Naive thymus-derived CD4-positive, alpha-beta T cell (primary cell): ENCODE data around the gene HAPSTR1. TPM values are rescaled to one million over a fixed set of nuclear protein-coding genes. Genes with fewer than 3 reads are reported as not detected.
A peak's percentile ranks its signal among the peaks of the same experiment; 100 is the strongest.

Experiments used
- ATAC-seq: fragments of 150-1000 bp; cut with Tn5 transposase; 2 replicates; pipeline ENCODE4 v1.10.0; 2021; ENCODE audit warnings: mild to moderate bottlenecking, moderate library complexity
- CTCF ChIA-PET: fragments of 350-600 bp; sonication (Branson Sonifier 250); formaldehyde crosslinking; loops from one replicate; lab custom pipeline; 2021; ENCODE audit warnings: antibody characterized with exemption; lab: Charles Lee
- POLR2A ChIA-PET: fragments of 350-600 bp; sonication (Branson Sonifier 250); formaldehyde crosslinking; loops from one replicate; lab custom pipeline; 2021; ENCODE audit warnings: antibody characterized with exemption, inconsistent platforms; lab: Charles Lee
- DNase-seq, 9 donors: peaks; one replicate each; pipeline versions ENCODE4 v3.0.0 to v3.0.0-alpha.2; 2020 to 2022; ENCODE audit warnings: mixed read lengths in 1 of 9
- H3K27ac ChIP-seq: one replicate; pipeline ENCODE4 v1.7.0; 2013; ENCODE audit warnings: mild to moderate bottlenecking, low read depth, low read length, moderate library complexity
- H3K27me3 ChIP-seq, 2 donors: one replicate each; pipeline ENCODE4 v1.7.0; 2013; ENCODE audit warnings: low read length in 2 of 2, mild to moderate bottlenecking in 2 of 2, moderate library complexity in 2 of 2; ENCODE audit not compliant: control insufficient read depth in 2 of 2, insufficient read depth in 2 of 2
- H3K36me3 ChIP-seq, 3 experiments: 1 replicate in 2 of 3; 2 replicates in 1 of 3; pipeline ENCODE4 v1.7.0; 2013; ENCODE audit warnings: low read length in 3 of 3, mild to moderate bottlenecking in 3 of 3, moderate library complexity in 1 of 3; ENCODE audit not compliant: insufficient read depth in 3 of 3, control insufficient read depth in 2 of 3
- H3K4me1 ChIP-seq, 2 donors: one replicate each; pipeline ENCODE4 v1.7.0; 2013; ENCODE audit warnings: low read length in 2 of 2, mild to moderate bottlenecking in 2 of 2, moderate library complexity in 1 of 2; ENCODE audit not compliant: control insufficient read depth in 2 of 2, insufficient read depth in 2 of 2
- H3K4me3 ChIP-seq: 2 replicates; pipeline ENCODE4 v1.7.0; 2013; ENCODE audit warnings: mild to moderate bottlenecking, low read length
- H3K9me3 ChIP-seq, 3 experiments: 1 replicate in 2 of 3; 2 replicates in 1 of 3; pipeline ENCODE4 v1.7.0; 2013; ENCODE audit warnings: low read length in 3 of 3; ENCODE audit not compliant: control insufficient read depth in 2 of 3
- H3K27ac Mint-ChIP-seq, 9 donors: one replicate each; pipeline ENCODE4 v1.8.0; 2020 to 2022; ENCODE audit warnings: mixed read lengths in 9 of 9, mild to moderate bottlenecking in 8 of 9, moderate library complexity in 5 of 9, inconsistent platforms in 2 of 9
- H3K27me3 Mint-ChIP-seq, 5 donors: one replicate each; pipeline ENCODE4 v1.8.0; 2021 to 2022; ENCODE audit warnings: mixed read lengths in 5 of 5, mild to moderate bottlenecking in 1 of 5
- H3K36me3 Mint-ChIP-seq, 5 donors: one replicate each; pipeline ENCODE4 v1.8.0; 2020 to 2022; ENCODE audit warnings: mixed read lengths in 5 of 5, mild to moderate bottlenecking in 3 of 5, inconsistent platforms in 1 of 5
- H3K4me1 Mint-ChIP-seq, 7 donors: one replicate each; pipeline ENCODE4 v1.8.0; 2020 to 2022; ENCODE audit warnings: mixed read lengths in 7 of 7, mild to moderate bottlenecking in 3 of 7, inconsistent platforms in 1 of 7
- H3K4me3 Mint-ChIP-seq, 10 donors: one replicate each; pipeline ENCODE4 v1.8.0; 2020 to 2022; ENCODE audit warnings: mild to moderate bottlenecking in 10 of 10, mixed read lengths in 10 of 10, moderate library complexity in 6 of 10, inconsistent platforms in 2 of 10
- H3K9me3 Mint-ChIP-seq, 11 donors: one replicate each; pipeline ENCODE4 v1.8.0; 2020 to 2022; ENCODE audit warnings: mixed read lengths in 11 of 11, mild to moderate bottlenecking in 4 of 11, inconsistent platforms in 1 of 11, moderate library complexity in 1 of 11
- intact Hi-C, 2 donors: fragments of 100-400 bp; cut with micrococcal nuclease; formaldehyde crosslinking; loops; one replicate each; pipeline ENCODE4 v1.15.1; 2023
- polyA plus RNA-seq, 2 donors: library from polyadenylated mRNA; unstranded; fragments of 300-500 nt; fragmentation: Illumina TruSeq; gene quantifications; one replicate each; pipeline ENCODE4 v1.2.3, GENCODE V29; 2021
- total RNA-seq, 6 experiments: library from RNA in 5 of 6; stranded (reverse) in 5 of 6; gene quantifications; 1 replicate in 5 of 6; 2 replicates in 1 of 6; pipeline ENCODE4 v1.2.3 and lab custom pipeline; 2021 to 2026

HAPSTR1 gene
- total and polyA plus RNA-seq, 7 experiments from 2014 or later = 11.4 to 136 (median 83.6) TPM

GRCh38 chr16:9092282-9092977, 986 bp downstream of the HAPSTR1 start:
- peaks cover 0 to 33% (median 28%) of the 10 kb centered on the region in 5 donors for H3K36me3 Mint-ChIP-seq
- CTCF ChIA-PET = interaction anchor here (1.9 kb wide), 1 partner anchor 10 kb away, joined by 5 read pairs; no protein-coding TSS in a partner anchor
- peaks cover 29 to 43% of the 10 kb centered on the region in 2 donors for H3K4me1 ChIP-seq
- H3K36me3 ChIP-seq = peaks cover 0 to 26% (median 25%) of the 10 kb centered on the region in 3 experiments
- no peaks in the 10 kb centered on the region for H3K27me3 ChIP-seq
- H3K27me3 Mint-ChIP-seq = peaks cover 0 to 4% (median 0%) of the 10 kb centered on the region in 5 donors
- peak overlapping the region; percentile 83 for H3K4me3 ChIP-seq
- H3K27ac ChIP-seq = peak overlapping the region; percentile 98
- ATAC-seq (no peak), DNase-seq (peak in 8 of 9 donors; percentile 48 to 66 (median 62))
- H3K27ac Mint-ChIP-seq = peak overlapping the region; percentile 91 to 99 (median 97)
- no peaks in the 10 kb centered on the region for H3K9me3 ChIP-seq
- peaks cover 0 to 8% (median 0%) of the 10 kb centered on the region in 11 donors for H3K9me3 Mint-ChIP-seq
- peak overlapping the region; percentile 90 to 100 (median 98) for H3K4me3 Mint-ChIP-seq
- POLR2A ChIA-PET = interaction anchor here (0.7 to 5.1 kb wide), 15 partner anchors 9 to 1652 kb away, joined by 3 to 54 read pairs (median 7); partner anchors contain the start of genes CARHSP1, METTL22, NUBP1 and USP7
- peaks cover 34 to 48% (median 46%) of the 10 kb centered on the region in 7 donors for H3K4me1 Mint-ChIP-seq
- intact Hi-C loops = loop anchor here (5.0 to 10.0 kb wide), 5 partner anchors 35 to 1850 kb away; partner anchors contain the start of genes ABAT (in 1 of the 2), ATF7IP2 (in 1 of the 2), CLEC16A (in 1 of the 2) and DEXI (in 1 of the 2)

- intact Hi-C loops = loop anchor here (5.0 to 10.0 kb wide), 5 partner anchors 34 to 1849 kb away; partner anchors contain the start of genes ABAT (in 1 of the 2), ATF7IP2 (in 1 of the 2), CLEC16A (in 1 of the 2) and DEXI (in 1 of the 2)
- ChIA-PET POLR2A (interaction anchor here (0.7 to 5.1 kb wide), 13 partner anchors 9 to 1651 kb away, joined by 3 to 54 read pairs (median 7); partner anchors contain the start of genes CARHSP1, METTL22 and NUBP1), CTCF (no interaction called here)
- Mint-ChIP-seq H3K27ac (peak overlapping the region; percentile 91 to 99 (median 97)), H3K27me3 (peaks cover 0 to 4% (median 0%) of the 10 kb centered on the region in 5 donors), H3K4me1 (peaks cover 39 to 53% (median 51%) of the 10 kb centered on the region in 7 donors), H3K36me3 (peaks cover 0 to 38% (median 33%) of the 10 kb centered on the region in 5 donors), H3K4me3 (peak overlapping the region; percentile 90 to 100 (median 98)), H3K9me3 (peaks cover 0 to 8% (median 0%) of the 10 kb centered on the region in 11 donors)
- Histone ChIP-seq H3K4me3 (peak overlapping the region; percentile 83), H3K36me3 (peaks cover 0 to 31% (median 28%) of the 10 kb centered on the region in 3 experiments), H3K9me3 (no peaks in the 10 kb centered on the region), H3K27ac (peak overlapping the region; percentile 98), H3K27me3 (no peaks in the 10 kb centered on the region), H3K4me1 (peaks cover 35 to 48% of the 10 kb centered on the region in 2 donors)
- ATAC-seq (no peak), DNase-seq (peak in 4 of 9 donors; percentile 13 to 50 (median 32))
These were observed 1.5 kb downstream of the HAPSTR1 start for GRCh38 chr16:9092978-9093344.

- Histone ChIP-seq H3K4me1 (peaks cover 46 to 60% of the 10 kb centered on the region in 2 donors), H3K4me3 (peak overlapping the region; percentile 83), H3K27ac (peak overlapping the region; percentile 98), H3K27me3 (no peaks in the 10 kb centered on the region), H3K9me3 (no peaks in the 10 kb centered on the region), H3K36me3 (peaks cover 0 to 31% (median 28%) of the 10 kb centered on the region in 3 experiments)
- H3K4me1 Mint-ChIP-seq = peaks cover 52 to 66% (median 64%) of the 10 kb centered on the region in 7 donors
- CTCF ChIA-PET = no interaction called here
- intact Hi-C loops = loop anchor here (5.0 to 10.0 kb wide), 5 partner anchors 33 to 1848 kb away; partner anchors contain the start of genes ABAT (in 1 of the 2), ATF7IP2 (in 1 of the 2), CLEC16A (in 1 of the 2) and DEXI (in 1 of the 2)
- no peak for ATAC-seq
- peaks cover 0 to 45% (median 34%) of the 10 kb centered on the region in 5 donors for H3K36me3 Mint-ChIP-seq
- H3K27me3 Mint-ChIP-seq = peaks cover 0 to 4% (median 0%) of the 10 kb centered on the region in 5 donors
- POLR2A ChIA-PET = interaction anchor here (0.7 to 1.4 kb wide), 4 partner anchors 14 to 473 kb away, joined by 3 to 5 read pairs (median 4); partner anchors contain the start of gene METTL22
- H3K27ac Mint-ChIP-seq = peak overlapping the region; percentile 12 to 98 (median 91)
- peak overlapping the region; percentile 91 to 100 (median 98) for H3K4me3 Mint-ChIP-seq
- peaks cover 0 to 8% (median 0%) of the 10 kb centered on the region in 11 donors for H3K9me3 Mint-ChIP-seq
- no peak for DNase-seq
These were observed 2.8 kb downstream of the HAPSTR1 start for GRCh38 chr16:9094011-9094846.

- no peaks in the 10 kb centered on the region for H3K9me3 ChIP-seq
- peaks cover 0 to 52% (median 41%) of the 10 kb centered on the region in 5 donors for H3K36me3 Mint-ChIP-seq
- H3K4me3 Mint-ChIP-seq = peak overlapping the region; percentile 69 to 100 (median 90)
- POLR2A ChIA-PET = no interaction called here
- peak overlapping the region; percentile 52 for H3K27ac ChIP-seq
- peaks cover 0 to 34% (median 33%) of the 10 kb centered on the region in 3 experiments for H3K36me3 ChIP-seq
- CTCF ChIA-PET = no interaction called here
- DNase-seq = no peak
- peaks cover 0 to 4% (median 0%) of the 10 kb centered on the region in 5 donors for H3K27me3 Mint-ChIP-seq
- peaks cover 56 to 70% (median 67%) of the 10 kb centered on the region in 7 donors for H3K4me1 Mint-ChIP-seq
- no peak for ATAC-seq
- H3K27me3 ChIP-seq = no peaks in the 10 kb centered on the region
- H3K4me3 ChIP-seq = peak overlapping the region; percentile 83
- peak overlapping the region in 4 of 9 donors; percentile 8 to 91 (median 40) for H3K27ac Mint-ChIP-seq
- intact Hi-C loops = loop anchor here in 1 of 2 donors (10.0 kb wide), 1 partner anchor 1290 kb away; the partner anchor contains the start of gene ATF7IP2
- H3K4me1 ChIP-seq = peaks cover 56 to 65% of the 10 kb centered on the region in 2 donors
- peaks cover 0 to 8% (median 0%) of the 10 kb centered on the region in 11 donors for H3K9me3 Mint-ChIP-seq
These were observed 3.7 kb downstream of the HAPSTR1 start for GRCh38 chr16:9095171-9095570.

- Mint-ChIP-seq H3K27me3 (peaks cover 0 to 4% (median 0%) of the 10 kb centered on the region in 5 donors), H3K9me3 (peaks cover 0 to 8% (median 0%) of the 10 kb centered on the region in 11 donors), H3K36me3 (peaks cover 0 to 56% (median 41%) of the 10 kb centered on the region in 5 donors), H3K4me1 (peaks cover 63 to 76% (median 74%) of the 10 kb centered on the region in 7 donors), H3K4me3 (peak overlapping the region; percentile 63 to 100 (median 86)), H3K27ac (peak overlapping the region in 7 of 9 donors; percentile 3 to 91 (median 45))
- intact Hi-C loops = loop anchor here in 1 of 2 donors (10.0 kb wide), 1 partner anchor 1289 kb away; the partner anchor contains the start of gene ATF7IP2
- no peaks in the 10 kb centered on the region for H3K27me3 ChIP-seq
- H3K9me3 ChIP-seq = no peaks in the 10 kb centered on the region
- ChIA-PET CTCF (interaction anchor here (1.2 kb wide), 1 partner anchor 159 kb away, joined by 3 read pairs; no protein-coding TSS in a partner anchor), POLR2A (interaction anchor here (0.6 kb wide), 2 partner anchors 11 to 136 kb away, joined by 3 to 8 read pairs; no protein-coding TSS in a partner anchor)
- no peak for DNase-seq
- H3K27ac ChIP-seq = no peak overlapping the region
- ATAC-seq = no peak
- H3K4me1 ChIP-seq = peaks cover 62 to 71% of the 10 kb centered on the region in 2 donors
- H3K4me3 ChIP-seq = no peak overlapping the region
- peaks cover 0 to 35% (median 34%) of the 10 kb centered on the region in 3 experiments for H3K36me3 ChIP-seq
These were observed 4.4 kb downstream of the HAPSTR1 start for GRCh38 chr16:9095656-9096397.
